ENCODE measurements around the gene CCL3.
"Not testable (repeated sequence)": the region's sequence is repeated elsewhere in the genome, so short reads cannot be mapped to it uniquely, and the experiment has no call there.

The CCL3 gene

GRCh38 chr17:36089888-36090836 is at the start of gene CCL3:
Gene CCL3, minus strand, starts transcription at chr17:36090143. Its CDS starts 85 bp downstream, at chr17:36090058.
- DNase-seq (ENCODE audit: low read depth in 3 of 3), result peak in 2 of 3 experiments; percentile 17 to 45

- DNase-seq (ENCODE audit: low read depth in 3 of 3), result no peak
Measured at GRCh38 chr17:36136439-36136838, 46.5 kb upstream of the CCL3 start.

DNA sequence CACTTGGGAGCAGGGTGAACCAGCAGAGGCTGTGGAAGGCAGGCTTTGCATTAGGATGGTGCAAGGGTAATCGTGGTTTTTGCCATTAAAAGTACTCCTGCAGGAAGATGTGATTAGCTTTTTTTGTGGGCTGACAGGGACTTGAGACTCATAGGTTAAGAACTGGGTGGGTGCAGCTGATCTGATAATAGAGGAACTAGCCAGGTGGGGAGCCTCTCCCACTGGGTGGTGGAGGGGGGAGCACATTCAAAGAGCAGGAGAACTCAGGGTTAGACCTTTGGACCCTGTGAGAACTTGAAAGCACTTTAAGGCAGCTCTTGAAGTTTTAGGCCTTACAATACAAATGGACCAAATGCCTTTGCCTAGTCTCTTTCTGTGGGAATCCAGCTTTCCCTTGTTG is 46.1 kb upstream of the CCL3 start:
- DNase-seq (ENCODE audit: low read depth in 3 of 3), result no peak

GRCh38 chr17:36135465-36135864 is 45.5 kb upstream of the CCL3 start:
- DNase-seq (ENCODE audit: low read depth in 3 of 3), result no peak

- no peak for DNase-seq (ENCODE audit: low read depth in 3 of 3)
Measured at GRCh38 chr17:36133602-36134236, 43.8 kb upstream of the CCL3 start.

GRCh38 chr17:36132421-36132831 is 42.5 kb upstream of the CCL3 start:
- DNase-seq (ENCODE audit: low read depth in 3 of 3), result no peak

DNA sequence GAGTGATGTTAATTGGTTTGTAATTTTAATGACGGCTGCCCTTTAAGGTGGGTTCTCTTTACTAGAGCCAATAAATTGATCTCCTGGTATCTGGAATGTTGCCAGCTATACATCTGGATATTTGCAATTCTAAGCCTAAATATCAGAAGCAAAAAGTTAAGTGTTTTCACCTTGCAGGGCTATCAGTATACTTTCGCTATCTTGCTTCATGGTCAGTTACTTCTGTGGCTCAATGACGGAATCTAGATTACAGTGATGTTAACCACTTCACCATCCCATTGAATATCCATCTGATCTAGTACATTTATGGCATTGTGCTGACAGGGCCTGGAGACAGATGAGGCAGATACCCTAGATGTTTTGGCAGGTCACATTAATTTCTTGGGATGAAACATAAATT is 42.0 kb upstream of the CCL3 start:
- no peak for DNase-seq (ENCODE audit: low read depth in 3 of 3)

GRCh38 chr17:36131421-36131820 is 41.5 kb upstream of the CCL3 start:
- no peak for DNase-seq (ENCODE audit: low read depth in 3 of 3)

DNA sequence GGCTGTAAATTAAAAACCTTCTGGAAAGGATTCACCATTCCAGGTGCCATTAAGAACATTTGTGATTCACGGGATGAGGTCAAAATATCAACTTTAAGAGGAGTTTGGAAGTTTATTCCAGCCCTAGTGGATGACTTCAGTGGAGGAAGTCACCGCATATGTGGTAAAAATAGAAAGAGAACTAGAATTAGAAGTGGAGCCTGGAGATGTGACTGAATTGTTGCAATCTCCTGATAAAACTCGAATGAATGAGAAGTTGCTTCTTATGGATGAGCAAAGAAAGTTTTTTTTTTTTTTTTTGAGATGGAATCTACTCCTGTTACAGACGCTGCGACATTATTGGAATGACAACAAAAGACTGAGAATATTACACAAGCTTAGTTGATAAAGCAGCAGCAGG is 40.4 kb upstream of the CCL3 start:
- DNase-seq (ENCODE audit: low read depth in 3 of 3), result no peak

DNA sequence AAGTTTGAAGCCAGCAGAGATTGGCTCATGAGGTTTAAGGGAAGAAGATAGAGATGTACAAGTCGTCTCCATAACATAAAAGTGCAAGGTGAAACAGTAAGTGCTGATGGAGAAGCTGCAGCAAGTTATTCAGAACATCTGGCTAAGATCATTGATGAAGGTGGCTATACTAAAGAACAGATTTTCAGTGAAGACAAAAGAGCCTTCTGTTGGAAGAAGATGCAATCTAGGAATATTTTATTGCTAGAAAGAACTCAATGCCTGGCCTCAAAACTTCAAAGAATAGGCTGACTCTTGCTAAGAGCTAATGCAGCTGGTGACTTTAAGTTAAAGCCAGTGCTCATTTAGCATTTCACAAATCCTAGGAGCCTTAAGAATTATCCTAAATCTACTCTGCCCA is 39.7 kb upstream of the CCL3 start:
- no peak for DNase-seq (ENCODE audit: low read depth in 3 of 3)

GRCh38 chr17:36128411-36128978 is 38.6 kb upstream of the CCL3 start:
- no peak for DNase-seq (ENCODE audit: low read depth in 3 of 3)

DNA sequence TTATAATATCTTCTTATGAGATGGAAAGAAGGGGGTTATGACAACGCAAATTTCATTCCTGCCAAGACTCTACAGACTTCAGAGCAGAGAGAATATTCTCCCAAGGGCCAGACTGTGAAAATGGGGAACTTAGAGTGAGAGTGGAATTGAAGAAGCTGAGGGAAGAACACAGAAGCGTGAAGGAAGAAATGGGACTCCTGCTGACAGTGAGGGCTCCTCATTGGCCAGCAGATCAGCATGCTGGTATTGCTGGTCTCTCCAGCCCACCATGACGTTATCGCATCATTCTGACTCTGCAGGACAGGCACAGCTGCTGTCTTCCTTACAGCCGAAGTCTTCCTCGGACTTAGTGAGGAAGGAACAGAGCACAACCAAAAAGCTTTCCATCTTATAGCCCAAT is 38.0 kb upstream of the CCL3 start:
- no peak for DNase-seq (ENCODE audit: low read depth in 3 of 3)

GRCh38 chr17:36127199-36127893 is 37.4 kb upstream of the CCL3 start:
- no peak for DNase-seq (ENCODE audit: low read depth in 3 of 3)

- no peak for DNase-seq (ENCODE audit: low read depth in 3 of 3)
Measured at GRCh38 chr17:36124879-36125824, 35.2 kb upstream of the CCL3 start.

- no peak for DNase-seq (ENCODE audit: low read depth in 3 of 3)
Measured at GRCh38 chr17:36123431-36123830, 33.5 kb upstream of the CCL3 start.

DNA sequence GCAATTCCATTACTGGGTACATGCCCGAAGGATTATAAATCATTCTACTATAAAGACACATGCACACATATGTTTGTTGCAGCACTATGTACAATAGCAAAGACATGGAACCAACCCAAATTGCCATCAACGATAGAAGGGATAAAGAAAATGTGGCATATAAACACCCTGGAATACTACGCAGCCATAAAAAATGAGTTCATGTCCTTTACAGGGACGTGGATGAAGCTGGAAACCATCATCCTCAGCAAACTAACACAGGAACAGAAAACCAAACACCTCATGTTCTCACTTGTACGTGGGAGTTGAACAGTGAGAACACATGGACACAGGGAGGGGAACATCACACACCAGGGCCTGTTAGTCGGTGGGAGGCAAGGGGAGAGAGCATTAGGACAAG is 31.2 kb upstream of the CCL3 start:
- not testable (repeated sequence) for DNase-seq (ENCODE audit: low read depth in 3 of 3)

DNA sequence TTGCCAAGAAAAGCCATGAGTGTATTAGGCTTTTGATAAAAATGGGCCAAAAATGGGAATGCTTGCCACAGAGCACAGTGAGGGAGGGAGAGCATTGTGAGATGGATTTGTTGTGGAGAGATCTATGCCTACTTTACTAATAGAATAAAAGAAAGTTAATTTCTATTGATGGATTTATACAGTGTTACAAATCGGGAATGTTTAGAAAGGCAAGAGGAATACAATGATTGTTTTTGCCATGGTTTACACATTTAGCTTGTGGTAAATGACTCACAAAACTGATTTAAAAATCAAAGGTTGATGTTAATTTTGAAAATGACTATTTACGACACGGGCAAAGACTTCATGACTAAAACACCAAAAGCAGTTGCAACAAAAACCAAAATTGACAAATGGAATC is 30.3 kb upstream of the CCL3 start:
- DNase-seq (ENCODE audit: low read depth in 3 of 3), result no peak

DNA sequence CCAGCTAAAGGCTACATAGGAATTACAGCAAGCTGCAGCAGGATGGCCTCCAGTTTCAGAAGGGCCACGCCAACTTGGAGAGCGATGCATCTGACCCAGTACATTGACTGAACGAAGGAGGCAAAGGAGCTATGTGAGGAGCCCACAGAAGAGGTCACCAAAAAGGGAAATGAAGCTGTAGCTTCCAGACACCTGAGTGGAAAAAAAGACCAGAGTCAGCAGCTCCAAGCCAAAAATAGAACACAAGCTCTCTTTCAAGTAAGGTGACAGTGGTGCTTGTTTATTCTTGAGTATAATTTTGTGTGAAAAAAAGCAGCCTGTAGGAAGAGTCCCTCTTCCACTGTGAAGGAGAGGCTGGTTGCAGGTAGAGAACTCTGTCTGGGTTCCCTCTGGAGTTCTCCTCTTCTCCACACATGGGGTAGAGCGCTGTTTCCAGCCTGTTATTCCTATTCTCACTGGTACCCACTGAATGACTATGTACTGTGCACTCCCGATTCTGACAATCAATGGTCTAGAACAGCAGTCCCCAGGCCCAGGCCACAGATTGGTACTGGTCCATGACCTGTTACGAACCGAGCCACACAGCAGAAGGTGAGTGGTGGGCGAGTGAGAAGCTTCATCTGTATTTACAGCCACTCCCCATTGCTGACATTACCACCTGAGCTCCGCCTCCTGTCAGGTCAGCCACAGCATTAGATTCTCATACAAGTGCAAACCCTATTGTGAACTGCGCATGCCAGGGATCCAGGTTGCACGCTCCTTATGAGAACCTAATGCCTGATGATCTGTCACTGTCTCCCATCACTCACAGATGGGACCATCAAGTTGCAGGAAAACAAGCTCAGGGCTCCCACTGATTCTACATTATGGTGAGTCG is 28.8 kb upstream of the CCL3 start:
- DNase-seq (ENCODE audit: low read depth in 3 of 3), result no peak

- DNase-seq (ENCODE audit: low read depth in 3 of 3), result peak in 2 of 3 experiments; percentile 32 to 34
Measured at GRCh38 chr17:36117505-36118382, 27.8 kb upstream of the CCL3 start.

All from stimulated activated CD4-positive, alpha-beta T cell treated with anti-CD3 and anti-CD28 coated beads, TNF-alpha, amount 100 ng/mL, for 24 hours (primary cell).